GM12872 (cell line): ENCODE data around the gene DUSP28.

Experiments used
- CTCF ChIP-seq: IDR thresholded peaks from 3 replicates; pipeline ENCODE4 v1.5.1; 2011; ENCODE audit warnings: low read depth, mild to moderate bottlenecking, low read length, moderate library complexity; ENCODE audit not compliant: insufficient read depth

Gene DUSP28

GRCh38 chr2:240574386-240575100, 14.4 kb downstream of the DUSP28 start:
- TF ChIP-seq CTCF = no peak

- TF ChIP-seq CTCF = no peak
Measured at GRCh38 chr2:240575101-240575965, 15.2 kb downstream of the DUSP28 start.

GRCh38 chr2:240576036-240576435, 15.9 kb downstream of the DUSP28 start:
- TF ChIP-seq CTCF = no peak

- TF ChIP-seq CTCF = no peak
Measured at GRCh38 chr2:240576436-240577205, 16.5 kb downstream of the DUSP28 start.

- TF ChIP-seq CTCF = no peak
Measured at GRCh38 chr2:240577281-240578109, 17.3 kb downstream of the DUSP28 start.

- no peak for TF ChIP-seq CTCF
Measured at GRCh38 chr2:240578110-240578450, 17.9 kb downstream of the DUSP28 start.
